HG03354 (cell line): Measurements from ENCODE around the gene TWIST2.

Experiments
- ATAC-seq: cut with Tn5 transposase; IDR thresholded peaks from one replicate; pipeline ENCODE4 v1.9.1; 2021; ENCODE audit warnings: mild to moderate bottlenecking; ENCODE audit not compliant: unreplicated experiment, poor library complexity, severe bottlenecking

Gene TWIST2

GRCh38 chr2:238884122-238884811, 36.4 kb downstream of the TWIST2 start:
- ATAC-seq, result no peak

- no peak for ATAC-seq
Measured at GRCh38 chr2:238884812-238885408, 37.0 kb downstream of the TWIST2 start.

DNA sequence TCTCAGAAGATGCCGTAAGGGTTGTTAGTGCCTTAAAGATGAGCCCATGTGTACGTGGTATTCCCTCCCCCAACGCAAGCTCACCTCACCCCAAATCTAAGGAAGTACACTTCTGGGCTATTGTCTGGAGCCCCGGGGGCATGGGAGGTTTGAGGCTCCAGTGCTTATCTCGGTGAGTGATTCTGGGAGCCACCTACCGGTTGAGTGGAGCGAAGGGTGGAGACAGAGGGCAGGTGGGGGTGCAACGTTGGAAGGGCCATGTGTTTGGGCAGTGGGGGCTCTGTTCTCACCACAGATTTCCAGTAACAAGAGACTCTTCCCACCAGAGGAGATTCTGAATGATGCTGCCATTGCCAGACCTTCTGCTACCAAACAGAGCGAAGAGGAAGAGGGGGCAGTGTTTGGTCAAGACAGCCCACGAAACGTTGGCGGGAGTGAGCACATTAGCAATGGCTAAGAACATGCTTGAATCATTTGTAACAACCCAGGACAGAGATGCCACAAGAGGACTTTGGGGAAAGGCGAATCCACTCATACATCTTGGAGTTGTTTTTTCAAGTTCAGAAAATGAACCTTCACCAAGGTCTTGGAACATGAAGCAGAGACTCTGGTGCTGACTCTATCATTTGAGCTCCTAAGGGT, 38.7 kb downstream of the TWIST2 start:
- no peak for ATAC-seq

DNA sequence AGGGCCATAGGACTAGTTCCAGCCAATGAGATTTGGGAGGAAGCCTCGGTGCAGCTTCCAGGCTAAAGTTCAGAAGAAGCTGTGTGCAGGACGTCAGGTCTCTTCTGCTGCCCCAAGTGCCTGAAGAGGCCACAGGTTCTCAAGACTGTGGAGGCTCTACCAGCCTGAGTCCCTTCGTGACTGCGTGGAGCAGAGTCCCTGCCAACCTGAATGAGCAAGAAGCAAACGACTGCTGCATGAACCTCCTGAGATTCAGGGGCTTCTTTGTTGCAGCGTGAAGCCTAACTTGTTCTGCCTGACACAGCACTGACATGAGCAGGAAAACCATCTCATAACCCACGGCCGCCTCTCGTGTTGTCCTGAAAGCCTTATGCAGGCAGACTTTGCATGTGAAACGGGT, 39.7 kb downstream of the TWIST2 start:
- no peak for ATAC-seq

DNA sequence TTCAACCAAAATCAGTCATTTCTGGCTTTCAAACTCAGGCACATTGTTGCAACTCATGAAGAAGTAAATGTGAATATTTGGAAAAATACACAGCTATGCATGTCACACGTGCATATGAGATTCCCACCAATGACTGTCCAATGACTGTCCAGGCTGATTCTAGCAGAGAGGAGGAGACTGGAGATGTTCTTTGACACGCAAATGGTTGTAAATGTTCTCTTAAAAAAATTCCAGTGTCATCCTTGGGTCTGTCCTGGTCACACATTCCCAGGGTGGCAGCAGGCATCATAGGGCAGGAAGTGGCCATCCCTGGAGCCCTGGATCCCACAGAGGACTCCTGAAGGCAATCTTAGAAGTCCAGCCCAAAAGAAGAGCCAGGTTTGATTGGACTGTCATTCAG, 40.9 kb downstream of the TWIST2 start:
- no peak for ATAC-seq

DNA sequence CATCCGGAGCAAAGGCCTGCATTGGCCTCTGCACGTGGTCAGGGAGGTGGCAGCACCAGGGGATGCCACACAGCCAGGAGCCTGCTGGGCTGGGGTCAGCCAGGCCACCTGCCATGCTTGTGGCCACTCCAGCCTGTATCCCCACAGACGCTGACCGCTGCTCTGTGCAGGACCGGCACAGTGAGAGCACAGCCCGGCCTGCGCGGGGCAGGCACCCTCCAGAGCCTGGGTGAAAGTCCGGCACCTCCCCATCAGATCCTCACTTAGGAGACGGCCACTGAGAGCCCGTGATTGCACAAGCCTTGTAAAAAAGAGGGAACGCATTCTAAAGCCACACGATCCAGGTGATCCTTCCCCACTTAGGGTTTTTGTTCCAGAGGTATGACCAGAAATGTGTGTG, 42.2 kb downstream of the TWIST2 start:
- ATAC-seq, result no peak

DNA sequence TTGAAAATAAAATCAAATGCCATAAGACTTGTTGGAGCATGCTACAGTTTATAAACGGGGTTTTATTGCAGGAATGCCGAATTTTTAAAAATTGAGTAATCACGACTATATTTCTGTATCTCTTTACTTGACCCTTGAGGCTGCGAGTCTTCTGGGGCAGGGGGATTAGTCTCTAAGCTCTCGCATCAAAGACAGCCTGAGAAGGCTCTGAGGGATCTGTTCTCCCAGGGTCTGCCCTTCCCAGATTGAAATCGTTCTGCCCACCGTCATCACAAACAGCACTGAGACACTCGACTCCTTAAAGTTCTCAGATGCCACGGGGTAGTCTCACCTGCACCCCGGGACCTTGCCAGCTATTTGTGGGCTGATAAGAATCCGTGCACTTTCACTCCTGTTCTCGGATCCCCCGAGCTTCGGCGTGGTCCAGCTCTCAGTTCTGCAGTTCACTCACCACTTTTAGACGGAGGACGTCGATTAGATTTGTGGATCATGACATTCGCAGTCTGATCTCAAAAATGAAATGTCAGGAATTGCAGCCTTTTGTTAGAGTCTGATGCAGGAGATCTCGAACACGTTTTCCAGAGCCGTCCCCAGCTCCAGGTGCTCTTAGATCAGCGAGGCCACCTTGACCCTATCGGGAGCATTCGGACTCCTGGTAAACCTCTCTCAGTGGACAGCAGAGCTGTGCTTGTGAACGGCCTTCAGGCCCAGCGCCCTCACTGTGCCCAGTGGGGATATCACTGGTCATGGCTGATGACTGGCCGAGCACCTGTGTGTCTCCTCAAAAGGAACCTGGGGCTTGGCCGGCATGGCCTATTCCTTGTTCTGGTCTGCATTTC, 43.0 kb downstream of the TWIST2 start:
- ATAC-seq, result no peak

DNA sequence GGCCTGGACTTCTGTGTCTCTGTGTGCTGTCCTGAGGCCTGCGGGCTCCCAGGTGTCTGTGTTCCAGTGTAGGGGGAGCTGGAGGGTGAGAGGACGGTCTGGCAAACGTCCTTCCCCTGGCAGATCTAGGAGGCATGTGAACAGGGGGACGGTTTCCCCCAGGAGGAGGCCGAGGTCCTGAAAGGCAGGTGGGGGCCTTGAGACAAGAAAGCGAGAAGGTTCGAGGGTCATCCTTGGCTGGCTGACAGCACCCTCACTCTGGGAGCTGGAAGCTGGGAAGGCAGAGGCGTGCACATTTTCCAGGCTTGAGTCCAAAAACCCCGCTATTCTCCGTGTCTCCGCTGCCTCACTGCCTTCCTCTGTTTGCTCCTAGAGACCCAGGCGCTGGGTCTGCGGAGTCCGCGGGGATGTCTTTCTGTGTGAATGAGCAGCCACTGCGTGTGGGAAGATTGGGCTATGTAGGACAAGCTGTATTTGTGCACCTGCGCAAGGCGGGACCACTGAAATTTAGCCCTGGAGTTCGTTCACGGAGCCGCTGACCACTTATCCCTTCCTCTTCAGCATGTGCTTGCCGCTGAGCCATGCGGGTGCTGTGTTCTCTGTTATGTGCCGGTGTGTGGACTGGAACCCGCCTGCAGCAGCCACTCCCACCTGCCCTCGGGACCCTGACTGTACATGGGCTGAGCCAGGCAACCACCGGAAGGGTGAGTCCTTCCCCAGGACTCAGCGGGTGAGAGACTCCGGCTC, 43.7 kb downstream of the TWIST2 start:
- no peak for ATAC-seq

GRCh38 chr2:238892204-238892500, 44.3 kb downstream of the TWIST2 start:
- ATAC-seq, result no peak

DNA sequence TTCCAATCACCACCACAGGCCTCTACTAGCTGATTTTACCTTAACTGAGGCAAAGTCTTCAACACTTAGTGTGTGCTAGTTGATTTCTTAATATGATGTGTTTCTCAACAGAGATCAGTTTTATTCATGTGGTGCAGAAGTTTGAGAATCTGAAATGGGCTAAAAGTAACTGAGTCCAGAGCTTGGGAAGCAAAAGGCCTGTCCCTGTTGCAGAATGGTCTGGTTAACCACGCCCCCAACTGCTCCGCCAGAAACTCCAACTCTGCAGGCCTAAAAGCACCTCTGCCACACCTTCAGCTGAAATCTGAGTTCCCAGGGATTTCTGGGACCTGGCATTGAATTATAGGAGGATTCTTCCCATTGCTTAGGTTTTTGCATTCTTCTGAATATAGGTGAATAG, 44.9 kb downstream of the TWIST2 start:
- ATAC-seq, result no peak

DNA sequence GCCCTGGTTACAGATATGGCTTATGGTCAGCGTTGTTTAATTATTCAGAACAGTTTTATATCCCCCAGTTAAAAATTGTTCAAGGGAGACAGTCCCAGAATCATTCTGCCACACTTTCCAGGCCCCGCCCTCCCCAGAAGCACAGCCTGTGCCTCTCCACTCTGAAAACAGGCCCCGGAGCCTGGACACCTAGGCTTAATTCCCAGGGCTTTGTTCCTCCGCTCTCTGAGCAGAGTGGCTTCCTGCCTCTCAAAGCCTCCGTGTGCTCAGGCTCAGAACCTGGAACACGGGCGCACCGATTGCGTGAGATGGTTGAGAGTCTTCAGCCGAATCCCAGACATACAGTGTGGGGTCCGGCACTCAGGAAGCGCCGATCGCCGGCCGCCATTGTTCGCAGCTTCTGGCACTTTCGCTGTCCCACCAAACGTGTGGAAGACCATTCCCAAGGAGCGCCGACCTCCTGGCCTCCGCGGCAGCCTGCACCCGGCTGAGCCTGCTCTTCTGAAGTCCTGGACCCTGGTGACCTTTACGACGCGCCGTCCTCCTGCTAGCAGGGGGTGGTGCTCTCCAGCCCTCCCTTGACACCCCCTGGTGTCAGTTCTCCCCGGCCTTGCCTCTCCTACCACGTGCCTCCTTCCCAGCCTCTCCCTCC, 45.6 kb downstream of the TWIST2 start:
- ATAC-seq, result no peak

DNA sequence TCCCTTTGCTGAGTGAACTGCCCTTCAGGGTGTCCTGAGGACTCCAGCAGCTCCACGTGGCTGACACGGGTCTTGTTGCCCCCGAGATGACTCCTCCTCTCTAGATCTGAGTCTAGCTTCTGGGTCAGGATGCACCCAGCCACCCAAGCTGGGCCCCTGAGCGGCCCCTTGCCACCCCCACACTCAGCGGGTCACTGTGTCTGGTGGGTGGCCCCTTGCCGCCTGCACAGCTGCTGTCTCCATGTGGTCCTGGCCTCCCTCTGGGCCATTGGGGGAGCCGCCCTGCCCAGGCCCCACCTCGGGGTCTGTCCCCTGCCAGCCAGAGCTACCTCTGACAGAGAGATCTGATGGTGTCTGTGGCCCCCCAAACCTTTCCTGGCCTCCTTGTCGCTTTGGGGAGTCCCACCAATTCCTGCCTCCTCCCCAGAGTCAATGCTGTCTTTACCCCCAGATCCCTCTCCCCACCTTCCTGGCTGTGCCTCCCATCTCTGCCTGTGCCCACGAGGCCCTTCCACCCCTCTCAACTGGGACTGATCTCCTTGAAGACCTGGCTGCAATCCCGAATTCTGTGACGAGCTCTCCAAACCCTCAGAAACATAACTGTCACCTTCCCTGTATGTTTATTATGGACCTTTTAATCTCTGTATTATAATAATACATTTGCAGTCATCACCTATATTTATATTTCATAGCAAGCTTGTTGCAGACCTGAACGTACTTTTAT, 46.5 kb downstream of the TWIST2 start:
- no peak for ATAC-seq

- ATAC-seq, result no peak
Measured at GRCh38 chr2:238894950-238895298, 47.0 kb downstream of the TWIST2 start.

DNA sequence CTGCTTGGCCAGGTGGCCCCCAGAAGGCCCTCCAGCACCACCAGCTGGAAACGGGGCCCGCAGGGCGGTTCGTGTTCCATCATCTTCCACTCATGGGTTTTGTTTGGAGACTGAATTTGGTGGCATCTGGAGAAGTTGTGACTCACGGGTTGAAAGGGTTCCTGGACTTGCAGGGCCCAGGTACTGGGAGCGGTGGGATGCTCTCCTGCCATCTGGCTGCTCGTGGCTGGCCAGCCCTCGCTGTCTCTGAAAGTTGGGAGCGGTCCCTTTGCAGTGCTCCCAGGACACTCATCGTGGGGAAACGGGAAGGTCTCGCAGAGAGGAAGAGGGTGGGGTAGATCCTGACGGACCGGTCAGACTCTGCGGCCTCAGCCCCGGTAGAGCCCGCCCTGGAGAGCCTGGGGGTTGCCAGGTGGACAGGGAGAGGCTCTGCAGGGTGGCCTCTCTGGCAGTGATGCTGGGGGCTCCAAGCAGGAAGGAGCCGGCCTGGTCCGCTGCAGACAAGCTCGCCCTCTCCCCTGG, 47.5 kb downstream of the TWIST2 start:
- ATAC-seq, result no peak

DNA sequence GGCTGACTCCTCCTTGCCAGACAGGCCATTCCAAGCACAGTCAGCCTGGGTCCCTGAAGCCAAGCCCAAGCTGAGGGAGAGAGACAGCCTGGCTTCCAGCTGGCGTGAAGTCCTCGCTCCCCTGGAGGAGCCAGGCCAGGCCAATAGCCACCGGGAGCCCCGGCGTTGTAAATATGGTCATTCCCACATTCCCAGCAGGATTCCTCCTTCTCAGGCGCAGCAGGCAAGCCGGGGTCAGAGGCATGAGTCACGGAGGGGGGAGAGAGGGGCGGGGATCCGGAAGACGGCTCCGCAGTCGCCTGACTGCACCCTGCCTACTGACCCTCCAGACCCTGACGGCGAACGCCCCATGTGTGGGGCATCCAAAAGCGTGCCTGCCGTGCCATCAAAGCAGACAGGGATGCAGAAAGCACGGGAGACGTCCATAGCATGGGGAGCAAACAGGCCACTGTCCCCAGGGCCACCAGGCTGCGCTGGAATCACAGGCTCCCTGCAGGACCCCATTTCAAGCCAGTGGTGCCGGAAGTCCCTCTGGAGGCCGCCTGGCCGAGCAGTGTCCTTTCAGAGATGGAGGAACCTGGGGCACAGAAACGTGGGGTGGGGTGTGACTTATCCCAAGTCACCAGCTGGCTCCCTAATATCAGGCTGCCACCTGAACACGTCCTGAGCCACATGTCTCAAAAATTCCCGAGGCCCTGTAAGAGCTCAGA, 48.2 kb downstream of the TWIST2 start:
- ATAC-seq, result no peak

DNA sequence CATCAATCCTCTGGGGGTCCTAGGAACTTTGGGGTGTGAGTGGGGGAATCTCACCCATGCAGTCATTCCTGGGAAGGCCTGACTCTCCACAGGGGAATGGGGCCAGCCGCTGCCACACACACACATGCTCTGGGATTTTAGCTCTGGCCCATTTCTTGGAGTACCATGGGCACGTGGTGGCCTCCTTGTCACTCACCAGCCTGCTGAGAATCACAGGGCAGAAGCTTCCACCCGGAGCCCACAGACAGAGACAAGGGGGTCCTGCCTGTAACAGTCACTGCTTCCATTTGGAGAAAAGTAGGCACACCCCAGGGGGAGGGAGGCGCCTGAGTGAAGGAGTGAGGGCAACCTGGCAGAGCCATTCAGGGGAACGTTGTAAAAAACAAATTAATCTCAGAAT, 48.8 kb downstream of the TWIST2 start:
- ATAC-seq, result no peak

- ATAC-seq, result no peak
Measured at GRCh38 chr2:238897122-238897880, 49.4 kb downstream of the TWIST2 start.
